Right atrium auricular region (tissue), 2 donors: ENCODE data around the gene LRFN2. TPM values are rescaled to one million over a fixed set of nuclear protein-coding genes. Genes with fewer than 3 reads are reported as not detected.

Experiments
- DNase-seq: peaks from one replicate; pipeline ENCODE4 v3.0.0-alpha.2; 2019; ENCODE audit warnings: low spot score
- H3K27ac ChIP-seq, 2 donors: fragments of 200-600 bp; sonication (generic); 1 replicate in 1 of 2; 2 replicates in 1 of 2; pipeline ENCODE4 v1.5.1; 2016 to 2019
- H3K27me3 ChIP-seq, 2 donors: fragments of 200-600 bp; sonication (generic); one replicate each; pipeline versions ENCODE4 v1.5.1 to v1.6.0; 2017 to 2019
- H3K36me3 ChIP-seq: fragments of 200-600 bp; sonication (generic); one replicate; pipeline ENCODE4 v1.5.1; 2016
- H3K4me1 ChIP-seq, 2 donors: fragments of 200-600 bp; sonication (generic); one replicate each; pipeline versions ENCODE4 v1.5.1 to v1.6.0; 2017 to 2019
- H3K4me3 ChIP-seq, 2 donors: fragments of 200-600 bp; sonication (generic); 1 replicate in 1 of 2; 2 replicates in 1 of 2; pipeline ENCODE4 v1.5.1; 2017 to 2019; ENCODE audit warnings: mild to moderate bottlenecking in 1 of 2, moderate library complexity in 1 of 2
- H3K9me3 ChIP-seq, 2 donors: fragments of 200-600 bp; sonication (generic); one replicate each; pipeline ENCODE4 v1.5.1; 2019
- CTCF ChIP-seq, 2 donors: fragments of 200-600 bp; sonication (generic); IDR thresholded peaks; one replicate each; pipeline ENCODE4 v1.5.1; 2019; ENCODE audit warnings: antibody characterized with exemption in 2 of 2
- total RNA-seq, 2 donors: library from RNA; depleted of rRNA; stranded (reverse); fragments of >200 nt; gene quantifications; one replicate each; pipeline ENCODE4 v1.1.0, GENCODE V29; 2016

LRFN2 gene
- total RNA-seq, 2 donors from 2014 or later = not detected

DNA sequence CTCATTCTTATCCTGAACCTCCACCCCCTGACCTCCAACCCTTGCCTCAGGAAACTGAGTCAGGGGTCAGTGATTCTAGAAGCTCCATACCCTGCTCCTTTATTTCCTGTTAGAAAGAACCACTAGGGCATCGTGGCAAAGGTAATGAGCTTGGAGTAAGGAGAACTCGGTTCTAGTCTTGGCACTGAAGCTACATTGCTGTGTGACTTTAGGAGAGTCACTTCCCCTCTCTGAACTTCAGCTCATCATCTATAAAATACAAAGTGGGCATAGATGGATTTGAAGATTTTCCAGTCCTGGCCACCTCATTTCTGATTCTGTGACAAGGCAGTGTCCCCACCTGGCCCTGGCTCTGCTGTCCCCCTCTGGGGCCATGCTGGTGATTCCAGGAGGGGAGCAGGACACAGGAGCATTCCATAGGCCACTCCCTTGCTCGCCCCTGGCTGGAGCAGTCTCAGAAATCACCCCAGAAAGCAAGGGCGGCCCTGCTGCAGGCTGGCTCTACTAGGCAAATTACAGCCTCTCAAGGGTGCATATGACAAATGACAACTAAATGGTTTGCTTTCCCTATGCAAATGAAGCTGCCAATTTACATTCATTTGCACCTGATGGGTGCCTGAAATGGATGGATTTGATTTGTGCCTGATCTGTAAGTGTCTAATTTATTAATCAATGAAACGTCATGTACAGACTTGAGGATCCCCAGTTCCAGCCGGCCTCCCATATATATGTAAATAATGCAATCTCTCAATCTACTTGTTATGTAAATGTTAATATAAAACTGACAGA is 62.2 kb downstream of the LRFN2 start:
- Histone ChIP-seq H3K27me3 (no peaks in the 10 kb centered on the region), H3K4me1 (peaks cover 0 to 8% of the 10 kb centered on the region in 2 donors), H3K27ac (no peak overlapping the region), H3K9me3 (no peaks in the 10 kb centered on the region), H3K4me3 (no peak overlapping the region), H3K36me3 (no peaks in the 10 kb centered on the region)
- no peak for TF ChIP-seq CTCF (IDR thresholded peaks at IDR 0.05)
- DNase-seq = no peak

GRCh38 chr6:40523505-40524172 is 63.5 kb downstream of the LRFN2 start:
- H3K9me3 ChIP-seq = no peaks in the 10 kb centered on the region
- H3K27ac ChIP-seq = no peak overlapping the region
- no peak for TF ChIP-seq CTCF (IDR thresholded peaks at IDR 0.05)
- no peaks in the 10 kb centered on the region for H3K27me3 ChIP-seq
- H3K36me3 ChIP-seq = no peaks in the 10 kb centered on the region
- DNase-seq = no peak
- peaks cover 0 to 8% of the 10 kb centered on the region in 2 donors for H3K4me1 ChIP-seq
- H3K4me3 ChIP-seq = no peak overlapping the region

- no peak for DNase-seq
- no peak overlapping the region for H3K4me3 ChIP-seq
- no peak overlapping the region for H3K27ac ChIP-seq
- no peaks in the 10 kb centered on the region for H3K36me3 ChIP-seq
- H3K4me1 ChIP-seq = peaks cover 0 to 8% of the 10 kb centered on the region in 2 donors
- no peak for TF ChIP-seq CTCF (IDR thresholded peaks at IDR 0.05)
- H3K9me3 ChIP-seq = no peaks in the 10 kb centered on the region
- no peaks in the 10 kb centered on the region for H3K27me3 ChIP-seq
Observed at GRCh38 chr6:40521496-40521895, 65.7 kb downstream of the LRFN2 start.

DNA sequence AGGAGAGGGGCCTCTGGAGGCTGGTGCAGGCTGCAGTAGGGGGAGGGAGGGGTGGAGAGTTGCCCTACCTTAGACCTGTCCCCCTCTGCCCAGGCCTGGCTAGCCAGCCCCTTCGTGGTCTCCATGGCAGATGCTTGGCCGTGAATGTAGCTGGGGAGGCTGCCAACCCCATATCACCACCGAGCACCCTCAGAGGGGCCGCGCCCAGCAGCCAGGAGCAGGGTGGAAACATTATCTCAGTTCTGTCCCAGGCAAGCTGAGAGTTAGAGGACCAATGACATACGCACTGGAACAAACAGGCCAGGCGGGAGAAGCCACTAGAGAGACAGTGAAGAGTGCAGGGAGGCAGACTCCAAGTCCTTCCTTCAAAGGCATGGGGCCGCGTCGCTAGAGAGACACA is 66.5 kb downstream of the LRFN2 start:
- no peaks in the 10 kb centered on the region for H3K36me3 ChIP-seq
- no peak overlapping the region for H3K27ac ChIP-seq
- TF ChIP-seq CTCF (IDR thresholded peaks at IDR 0.05) = no peak

DNA sequence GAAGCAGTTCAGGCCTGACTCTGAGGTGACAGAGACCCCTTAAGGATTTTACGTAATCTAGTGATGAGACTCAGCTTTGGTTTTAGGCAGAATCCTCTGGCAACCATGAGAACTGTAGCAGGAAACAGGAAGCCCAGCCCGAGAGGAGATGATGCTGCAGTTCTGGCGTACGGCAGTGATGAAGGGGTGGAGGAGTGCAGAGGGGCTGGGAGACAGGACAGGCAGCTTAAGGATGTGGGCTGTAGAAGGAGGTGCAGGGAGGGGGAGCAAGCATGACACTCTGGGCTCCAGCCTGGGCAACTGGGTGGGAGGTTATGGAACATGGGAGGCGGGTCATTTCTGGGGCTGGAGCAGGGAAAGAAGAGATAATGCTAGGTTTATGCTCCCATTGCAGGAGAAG is 67.1 kb downstream of the LRFN2 start:
- no peak overlapping the region for H3K4me3 ChIP-seq
- no peak for TF ChIP-seq CTCF (IDR thresholded peaks at IDR 0.05)
- no peaks in the 10 kb centered on the region for H3K9me3 ChIP-seq
- H3K27me3 ChIP-seq = no peaks in the 10 kb centered on the region
- H3K36me3 ChIP-seq = no peaks in the 10 kb centered on the region
- H3K4me1 ChIP-seq = peaks cover 0 to 11% of the 10 kb centered on the region in 2 donors
- no peak overlapping the region for H3K27ac ChIP-seq
- DNase-seq = no peak

More for the DNA sequence above, 66.5 kb downstream of the LRFN2 start:
- Histone ChIP-seq H3K27me3 (no peaks in the 10 kb centered on the region), H3K9me3 (no peaks in the 10 kb centered on the region), H3K4me3 (no peak overlapping the region), H3K4me1 (peaks cover 0 to 8% of the 10 kb centered on the region in 2 donors)
- no peak for DNase-seq
